ENCODE results near the gene RPAIN.
"Not testable (repeated sequence)": the region's sequence is repeated elsewhere in the genome, so short reads cannot be mapped to it uniquely, and the experiment has no call there.

Gene RPAIN

GRCh38 chr17:5430413-5430999 lies 10.5 kb downstream of the RPAIN start:
- DNase-seq = no peak

GRCh38 chr17:5431234-5431633 lies 11.3 kb downstream of the RPAIN start:
- not testable (repeated sequence) for DNase-seq

DNA sequence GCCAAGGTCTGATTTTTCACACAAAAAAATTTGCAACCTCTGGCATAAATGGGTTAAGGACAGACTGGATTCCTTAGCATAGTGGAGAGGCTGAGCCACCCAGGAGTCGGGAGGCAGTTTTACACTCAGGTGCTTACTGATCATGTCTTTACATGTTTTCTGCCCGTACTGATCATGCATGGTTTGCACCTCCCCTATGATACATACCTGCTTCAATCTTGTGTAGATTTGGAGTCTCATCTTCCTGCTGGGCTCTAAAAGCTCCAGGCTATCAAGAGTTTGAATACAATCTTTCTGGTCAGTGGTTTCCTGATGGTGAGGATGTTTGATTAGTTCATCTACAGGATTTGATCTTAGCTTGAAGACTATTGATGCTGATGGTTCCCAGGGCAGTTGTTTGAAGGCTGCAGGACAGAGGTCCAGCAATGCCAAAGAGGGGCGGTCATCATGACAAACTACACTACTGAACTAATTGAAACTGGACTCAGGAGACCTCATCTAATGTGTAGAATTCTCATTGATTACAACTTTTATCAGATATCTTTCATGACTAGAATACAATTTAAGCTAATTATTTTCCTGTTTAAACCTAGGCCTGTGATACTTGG lies 12.1 kb downstream of the RPAIN start:
- no peak for DNase-seq

DNA sequence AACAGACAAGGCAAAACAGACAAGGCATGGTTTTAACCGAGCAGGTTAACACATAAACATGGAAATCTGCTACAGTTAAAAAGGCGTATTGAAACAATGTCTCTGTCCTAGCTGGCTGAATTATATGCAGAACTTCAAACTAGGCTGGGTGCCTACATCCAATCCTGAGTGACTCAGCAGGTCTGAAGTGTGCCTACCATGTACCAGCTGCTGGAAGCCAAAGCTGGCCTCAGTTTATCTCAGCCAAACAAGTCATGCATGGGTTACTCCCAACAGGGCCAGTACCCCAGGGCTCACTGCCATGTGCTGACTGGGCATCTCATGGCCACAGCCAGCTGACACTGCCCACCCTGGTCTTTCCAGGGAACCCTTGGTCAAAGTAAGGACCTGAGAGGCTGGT lies 15.0 kb downstream of the RPAIN start:
- DNase-seq = no peak

DNA sequence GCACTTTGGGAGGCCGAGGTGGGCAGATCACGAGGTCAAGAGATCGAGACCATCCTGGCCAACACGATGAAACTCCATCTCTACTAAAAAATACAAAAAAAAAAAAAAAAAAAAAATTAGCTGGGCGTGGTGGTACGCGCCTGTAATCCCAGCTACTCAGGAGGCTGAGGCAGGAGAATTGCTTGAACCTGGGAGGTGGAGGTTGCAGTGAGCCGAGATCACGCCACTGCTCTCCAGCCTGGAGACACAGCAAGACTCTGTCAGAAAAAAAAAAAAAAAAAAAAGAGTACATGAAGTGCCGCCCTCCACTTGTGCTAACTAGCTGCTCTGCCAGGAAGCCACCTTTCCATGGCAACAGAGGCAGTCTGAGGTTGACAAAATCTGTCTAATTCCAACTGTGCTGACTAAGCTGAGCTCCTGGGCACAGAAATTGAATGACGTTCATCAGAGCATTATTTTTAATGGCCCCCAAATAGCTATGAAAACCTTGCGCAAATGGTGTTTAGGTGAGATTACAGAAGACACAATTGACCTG lies 15.9 kb downstream of the RPAIN start:
- DNase-seq = peak; percentile 45

GRCh38 chr17:5437721-5438317 lies 17.8 kb downstream of the RPAIN start:
- DNase-seq = no peak

DNA sequence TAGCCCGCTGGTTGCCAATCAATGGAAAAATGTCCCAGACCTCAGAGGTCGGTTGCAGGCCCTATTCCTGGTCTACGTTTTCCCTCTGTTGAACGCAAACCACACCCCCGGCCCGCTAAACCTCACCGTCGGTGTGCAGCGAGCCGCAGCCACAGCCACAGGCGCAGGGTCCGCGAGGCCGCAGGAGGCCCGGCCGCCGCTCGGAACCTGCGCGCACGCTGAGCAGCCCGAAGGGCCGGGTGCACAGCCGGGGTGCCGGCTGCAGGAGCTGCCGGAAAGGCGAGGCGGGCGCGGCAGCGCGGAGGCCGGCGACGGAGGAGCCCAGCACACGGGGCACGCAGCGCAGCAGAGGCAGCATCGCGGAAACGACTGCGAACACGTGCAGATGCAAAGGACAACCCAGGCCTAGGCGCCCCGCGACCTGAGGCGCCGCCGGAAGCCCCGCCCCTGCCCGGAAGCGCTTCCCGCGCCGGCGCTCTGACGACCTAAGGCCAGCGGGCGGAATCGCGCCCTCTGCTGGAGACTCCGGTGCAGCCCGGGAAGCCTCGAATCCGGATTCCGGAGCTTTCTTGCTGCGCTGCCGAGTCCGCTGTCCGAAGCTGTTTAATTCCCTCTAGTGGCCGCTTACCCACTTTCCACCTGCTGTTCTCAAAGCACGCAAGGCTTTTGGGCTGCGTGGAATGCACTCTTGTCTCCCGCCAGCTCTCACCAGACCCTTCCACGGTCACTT lies 18.9 kb downstream of the RPAIN start, which contains the start of gene C1QBP:
TSS of gene C1QBP (minus strand) at position 440 of the 730 bp plus-strand sequence. CDS start at position 358, 82 bp downstream.
- DNase-seq = peak; percentile 97

GRCh38 chr17:5439446-5439764 lies 19.4 kb downstream of the RPAIN start:
- no peak for DNase-seq

GRCh38 chr17:5443728-5444127 lies 23.7 kb downstream of the RPAIN start:
- DNase-seq = no peak

DNA sequence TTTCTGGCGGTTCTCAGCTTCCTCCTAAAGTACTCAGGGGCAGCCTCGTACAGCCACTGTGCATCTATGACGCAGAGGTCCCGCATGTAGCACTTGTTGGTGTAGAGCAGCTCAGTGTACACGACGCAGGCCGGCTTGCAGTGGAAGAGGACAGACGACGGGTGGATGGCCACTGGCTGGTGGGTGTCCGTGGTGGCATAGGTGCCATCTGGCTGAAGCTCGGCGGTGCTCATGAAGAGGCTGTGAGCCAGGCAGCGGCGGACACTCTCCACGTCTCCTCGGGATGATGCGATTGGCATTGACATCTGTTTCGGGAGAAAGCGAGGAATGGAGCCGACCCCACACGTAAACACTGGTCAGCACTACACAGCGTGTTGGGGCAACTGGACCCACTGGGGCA lies 24.2 kb downstream of the RPAIN start:
- no peak for DNase-seq

DNA sequence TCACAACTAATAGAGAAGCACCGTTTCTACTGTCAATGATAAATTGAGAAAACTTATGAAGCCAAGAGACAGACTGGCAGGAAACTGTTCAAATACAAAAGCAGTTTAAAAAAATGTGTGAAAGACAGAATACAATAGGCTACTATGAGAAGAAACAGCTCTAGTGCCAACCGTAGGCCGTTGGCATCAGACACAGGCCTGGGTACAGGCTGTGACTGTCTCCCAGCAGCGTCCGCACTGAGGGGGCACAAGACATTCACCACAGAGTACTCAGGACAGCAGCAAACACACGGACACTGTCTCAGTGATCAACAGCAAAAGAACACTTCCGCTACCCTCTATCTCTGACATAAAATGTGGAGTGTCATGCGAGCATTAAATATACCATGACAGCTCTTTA lies 26.8 kb downstream of the RPAIN start:
- DNase-seq = no peak

DNA sequence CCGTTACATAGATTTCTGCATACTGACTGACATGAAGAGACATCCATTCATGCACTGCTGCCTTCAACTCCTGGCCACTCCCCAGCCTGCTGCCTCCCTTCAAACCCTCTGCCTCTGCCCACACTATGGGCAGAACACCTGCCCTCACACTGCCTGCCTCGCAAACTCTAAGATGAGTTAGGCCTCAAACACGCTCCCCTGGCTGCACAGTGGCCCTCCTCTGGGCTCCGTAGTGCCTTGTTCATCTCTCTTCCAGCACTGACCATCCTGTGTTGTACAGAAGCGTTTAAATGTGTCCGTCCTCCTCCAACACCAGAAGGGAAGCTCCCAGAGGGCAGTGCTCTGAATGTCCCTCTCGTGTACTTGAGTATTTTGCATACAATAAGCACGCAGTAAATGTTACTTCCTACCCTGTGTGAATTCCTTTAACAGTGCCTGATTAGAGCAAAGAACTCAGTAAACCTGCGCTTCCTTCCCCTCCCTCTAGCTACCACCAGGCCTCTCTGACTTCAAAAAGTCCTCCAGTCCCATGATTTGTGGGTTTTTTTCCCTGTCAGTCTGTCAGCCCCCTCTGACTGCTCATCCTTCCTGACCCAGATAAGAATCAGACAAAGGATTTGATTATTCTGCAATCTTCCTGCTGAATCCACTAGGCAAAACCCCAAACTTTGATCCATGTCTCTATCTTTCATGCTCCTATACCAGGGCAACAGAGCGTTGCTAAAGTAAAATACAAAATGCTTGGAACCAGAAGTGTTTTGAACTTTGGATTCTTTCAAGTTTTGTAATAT lies 44.9 kb downstream of the RPAIN start:
- no peak for DNase-seq

GRCh38 chr17:5466295-5466694 lies 46.3 kb downstream of the RPAIN start:
- DNase-seq = no peak

- no peak for DNase-seq
These were observed 47.4 kb downstream of the RPAIN start for GRCh38 chr17:5467416-5467815.

DNA sequence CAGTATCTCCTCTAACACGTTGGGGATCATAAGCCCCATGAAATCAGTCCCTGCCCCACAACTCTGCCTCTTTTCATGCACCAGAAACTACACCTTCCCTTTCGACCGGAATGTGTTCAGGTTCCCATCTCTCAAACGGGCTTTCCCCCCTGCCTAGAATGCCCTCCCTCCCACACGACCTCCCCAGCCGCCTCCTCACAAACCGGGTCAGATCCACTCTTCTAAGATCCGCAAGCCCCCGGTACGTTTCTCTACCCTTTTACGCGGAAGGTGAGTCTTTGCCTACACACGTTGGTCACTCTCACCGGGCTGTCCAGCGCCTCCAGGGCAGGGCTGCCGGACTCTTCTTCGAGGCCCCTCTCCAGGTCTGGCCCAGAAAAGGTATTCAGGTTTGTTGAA lies 48.1 kb downstream of the RPAIN start:
- DNase-seq = peak; percentile 35

DNA sequence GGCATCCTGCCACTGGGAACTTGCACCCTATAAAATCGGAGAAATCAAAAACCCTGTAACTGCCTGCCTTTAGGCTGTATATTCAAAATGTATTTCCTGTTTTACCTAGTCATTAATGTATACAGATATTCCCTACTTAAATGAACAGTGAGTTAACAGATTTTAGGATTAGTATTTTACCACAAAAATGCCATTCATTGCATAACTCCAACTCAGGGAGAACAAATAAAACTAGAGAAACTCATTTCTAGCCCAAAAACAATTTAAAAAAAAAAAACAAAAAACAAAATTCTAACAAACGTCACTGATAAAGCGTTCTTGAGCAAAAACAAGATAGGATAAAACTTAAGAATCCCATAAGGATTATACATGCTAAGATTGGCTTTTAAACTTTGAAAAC lies 52.5 kb downstream of the RPAIN start:
- no peak for DNase-seq

DNA sequence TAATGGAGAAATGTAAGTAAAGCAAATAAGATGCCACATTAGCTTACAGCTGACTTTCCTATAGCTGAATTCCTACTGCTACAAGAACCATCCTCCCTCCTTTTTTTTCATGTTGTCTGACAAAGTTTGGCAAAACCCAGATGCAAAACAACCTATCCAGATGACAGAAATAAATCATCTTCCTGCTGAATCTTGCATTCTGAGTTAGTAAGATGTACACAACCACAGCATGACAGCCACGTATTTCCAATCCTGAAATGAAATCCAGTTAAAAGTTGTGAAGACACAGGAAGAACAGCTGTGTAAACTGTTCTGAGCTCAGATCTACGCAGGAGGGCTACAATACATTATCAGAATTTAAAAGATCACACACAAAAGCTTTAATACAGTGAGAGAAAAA lies 53.9 kb downstream of the RPAIN start:
- no peak for DNase-seq

DNA sequence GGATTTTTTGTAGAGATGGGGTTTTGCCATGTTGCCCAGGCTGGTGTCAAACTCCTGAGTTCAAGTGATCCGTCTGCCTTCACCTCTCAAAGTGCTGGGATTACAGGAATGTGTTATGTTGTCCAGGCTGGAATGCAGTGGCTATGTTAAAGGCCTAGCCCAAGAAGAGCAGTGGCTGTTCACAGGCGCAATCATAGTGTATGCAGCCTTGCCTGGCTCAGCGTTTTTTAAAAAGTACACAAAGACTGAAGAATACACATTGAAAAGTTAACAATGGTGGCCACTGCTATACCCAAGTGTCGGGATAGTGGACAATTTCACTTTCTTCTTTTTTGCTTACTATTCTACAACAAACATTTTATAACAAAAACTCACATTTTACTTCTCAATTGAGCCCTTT lies 59.0 kb downstream of the RPAIN start:
- DNase-seq = no peak

DNA sequence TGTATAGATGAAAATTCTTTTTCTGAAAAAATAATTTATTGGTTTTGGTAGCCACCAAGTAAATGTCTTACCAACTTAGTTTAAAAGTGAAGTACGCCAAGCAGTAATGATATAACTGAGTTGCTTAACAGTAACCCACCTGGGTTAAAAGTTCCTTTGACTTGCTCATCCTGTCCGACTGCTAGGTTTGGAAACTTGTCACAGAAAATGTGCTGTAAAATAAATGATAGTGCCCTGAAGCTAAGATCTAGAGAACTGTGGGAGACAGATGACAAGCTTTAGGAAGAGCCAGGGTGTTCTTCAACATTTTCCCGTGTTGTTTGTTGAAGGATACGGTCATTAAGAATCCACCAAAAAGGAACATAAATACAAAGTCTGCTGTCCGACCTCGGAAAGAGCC lies 61.0 kb downstream of the RPAIN start:
- no peak for DNase-seq

GRCh38 chr17:5481451-5481850 lies 61.5 kb downstream of the RPAIN start:
- no peak for DNase-seq
